ENCODE results near the gene KCNAB1.
A peak's percentile ranks its signal among the peaks of the same experiment; 100 is the strongest.

The KCNAB1 gene

DNA sequence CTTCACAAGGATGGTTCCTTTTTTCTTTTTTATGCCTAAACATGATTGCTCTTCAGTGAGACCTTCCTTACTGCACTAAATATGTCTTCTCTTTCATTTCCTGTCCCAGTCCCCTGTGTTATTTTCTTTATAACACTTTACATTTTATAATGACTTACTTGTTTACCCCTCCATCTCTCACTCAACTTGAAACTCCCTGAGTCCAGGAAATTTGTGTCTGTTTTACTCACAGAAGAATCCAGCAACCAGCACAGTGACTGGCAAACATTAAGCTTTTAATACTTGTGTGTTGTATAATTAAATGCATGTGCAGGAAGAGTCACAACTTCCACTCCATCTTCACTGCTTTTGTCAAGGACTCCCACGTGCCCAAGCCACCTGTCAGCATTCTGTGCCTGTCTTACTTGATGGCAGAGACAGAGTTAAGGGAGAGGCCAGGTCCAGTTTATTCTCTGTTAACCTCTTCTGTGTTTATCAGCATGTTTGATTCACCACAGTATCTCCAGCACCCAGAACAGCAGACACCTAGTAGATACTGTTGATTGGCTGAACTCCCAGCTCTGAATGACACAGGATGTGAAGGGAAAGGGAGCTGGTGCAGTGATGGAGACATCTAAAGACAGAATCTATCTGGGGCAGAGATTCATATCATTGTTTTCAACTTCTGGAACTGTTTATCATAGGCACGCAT is 391.8 kb downstream of the KCNAB1 start:
- no peaks in the 10 kb centered on the region for H3K79me2 ChIP-seq (ENCODE audit: insufficient read depth, low read length)
- no peaks in the 10 kb centered on the region for H3K9me3 ChIP-seq (ENCODE audit: insufficient read depth, low read depth, low read length)
- H3K36me3 ChIP-seq (ENCODE audit: insufficient read depth, low read length), result no peaks in the 10 kb centered on the region
- TF ChIP-seq, protein P1, sequence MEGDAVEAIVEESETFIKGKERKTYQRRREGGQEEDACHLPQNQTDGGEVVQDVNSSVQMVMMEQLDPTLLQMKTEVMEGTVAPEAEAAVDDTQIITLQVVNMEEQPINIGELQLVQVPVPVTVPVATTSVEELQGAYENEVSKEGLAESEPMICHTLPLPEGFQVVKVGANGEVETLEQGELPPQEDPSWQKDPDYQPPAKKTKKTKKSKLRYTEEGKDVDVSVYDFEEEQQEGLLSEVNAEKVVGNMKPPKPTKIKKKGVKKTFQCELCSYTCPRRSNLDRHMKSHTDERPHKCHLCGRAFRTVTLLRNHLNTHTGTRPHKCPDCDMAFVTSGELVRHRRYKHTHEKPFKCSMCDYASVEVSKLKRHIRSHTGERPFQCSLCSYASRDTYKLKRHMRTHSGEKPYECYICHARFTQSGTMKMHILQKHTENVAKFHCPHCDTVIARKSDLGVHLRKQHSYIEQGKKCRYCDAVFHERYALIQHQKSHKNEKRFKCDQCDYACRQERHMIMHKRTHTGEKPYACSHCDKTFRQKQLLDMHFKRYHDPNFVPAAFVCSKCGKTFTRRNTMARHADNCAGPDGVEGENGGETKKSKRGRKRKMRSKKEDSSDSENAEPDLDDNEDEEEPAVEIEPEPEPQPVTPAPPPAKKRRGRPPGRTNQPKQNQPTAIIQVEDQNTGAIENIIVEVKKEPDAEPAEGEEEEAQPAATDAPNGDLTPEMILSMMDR (conservative IDR thresholded peaks at IDR 0.05; ENCODE audit: low read length), result no peak
- TF ChIP-seq EZH2phosphoT487 (IDR thresholded peaks at IDR 0.05; ENCODE audit: borderline replicate concordance), result no peak
- no peak overlapping the region for H3K4me2 ChIP-seq (ENCODE audit: low read depth, low read length, poor library complexity, severe bottlenecking)
- H2AFZ ChIP-seq (ENCODE audit: low read length), result peak overlapping the region; percentile 9; the same call in 1 of the 2 replicates
- H3K9me2 ChIP-seq (replicated peaks; ENCODE audit: low read depth, low read length), result no peaks in the 10 kb centered on the region
- H3K27me3 ChIP-seq (ENCODE audit: insufficient read depth, low read length, poor library complexity, severe bottlenecking), result no peaks in the 10 kb centered on the region
- no peaks in the 10 kb centered on the region for H3K4me1 ChIP-seq (ENCODE audit: insufficient read depth, low read length, poor library complexity, severe bottlenecking)
- no peak overlapping the region for H3K4me3 ChIP-seq (ENCODE audit: low read length, poor library complexity, severe bottlenecking)
- no peak overlapping the region for H3K9ac ChIP-seq (ENCODE audit: low read depth, low read length, poor library complexity, severe bottlenecking)
- no peaks in the 10 kb centered on the region for H3F3A ChIP-seq (ENCODE audit: low read depth)
- no peaks in the 10 kb centered on the region for H4K20me1 ChIP-seq (ENCODE audit: insufficient read depth, low read length, poor library complexity, severe bottlenecking)

DNA sequence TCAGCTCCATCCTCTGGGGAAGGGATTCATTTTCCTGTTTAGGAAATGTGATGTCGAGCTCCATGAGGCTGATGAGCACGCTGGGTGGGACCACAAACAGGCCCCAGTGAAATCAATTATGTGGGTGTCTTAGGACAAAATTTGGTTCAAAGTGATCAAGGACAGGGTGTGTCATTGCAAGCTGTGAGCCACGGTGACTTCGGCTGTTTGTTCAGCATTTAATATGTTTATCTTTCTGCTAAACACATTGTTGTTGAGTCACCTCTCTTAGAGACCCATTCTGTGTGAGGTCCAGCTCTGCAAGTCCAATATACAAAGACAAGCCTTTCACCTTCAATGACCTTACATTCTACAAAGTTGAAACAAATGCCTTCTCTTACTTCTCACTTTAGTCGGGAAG is 393.2 kb downstream of the KCNAB1 start:
- no peak overlapping the region for H3K4me2 ChIP-seq (ENCODE audit: low read depth, low read length, poor library complexity, severe bottlenecking)
- no peaks in the 10 kb centered on the region for H3K9me3 ChIP-seq (ENCODE audit: insufficient read depth, low read depth, low read length)
- H3K9ac ChIP-seq (ENCODE audit: low read depth, low read length, poor library complexity, severe bottlenecking), result no peak overlapping the region
- peaks cover 10% of the 10 kb centered on the region for H3K27me3 ChIP-seq (ENCODE audit: insufficient read depth, low read length, poor library complexity, severe bottlenecking)
- no peaks in the 10 kb centered on the region for H3K36me3 ChIP-seq (ENCODE audit: insufficient read depth, low read length)
- no peak overlapping the region for H2AFZ ChIP-seq (ENCODE audit: low read length)
- H3F3A ChIP-seq (ENCODE audit: low read depth), result no peaks in the 10 kb centered on the region
- no peak overlapping the region for H3K4me3 ChIP-seq (ENCODE audit: low read length, poor library complexity, severe bottlenecking)
- H3K9me2 ChIP-seq (replicated peaks; ENCODE audit: low read depth, low read length), result no peaks in the 10 kb centered on the region
- no peak for TF ChIP-seq EZH2phosphoT487 (IDR thresholded peaks at IDR 0.05; ENCODE audit: borderline replicate concordance)
- TF ChIP-seq, protein P1 (conservative IDR thresholded peaks at IDR 0.05; ENCODE audit: low read length), result no peak
- no peaks in the 10 kb centered on the region for H3K79me2 ChIP-seq (ENCODE audit: insufficient read depth, low read length)
- no peaks in the 10 kb centered on the region for H3K4me1 ChIP-seq (ENCODE audit: insufficient read depth, low read length, poor library complexity, severe bottlenecking)
- H4K20me1 ChIP-seq (ENCODE audit: insufficient read depth, low read length, poor library complexity, severe bottlenecking), result no peaks in the 10 kb centered on the region

DNA sequence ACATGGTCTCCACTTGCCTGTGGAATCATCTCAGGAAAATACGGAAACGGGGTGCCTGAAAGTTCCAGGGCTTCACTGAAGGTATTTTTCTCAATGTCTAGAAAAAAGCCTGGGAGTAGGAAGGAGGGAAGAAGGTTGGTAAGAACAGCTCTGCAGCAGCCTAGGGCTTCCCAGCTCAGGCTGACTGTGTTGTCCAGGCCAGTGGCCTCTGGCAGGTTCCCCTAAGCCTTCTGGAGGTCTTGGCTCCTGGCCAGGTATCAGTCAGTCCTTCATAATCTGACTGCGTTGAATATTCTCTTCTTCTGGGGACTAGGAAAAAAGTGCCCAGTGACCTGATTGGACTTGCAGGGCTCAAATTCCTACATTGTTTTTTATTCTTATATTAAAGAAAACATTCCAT is 395.9 kb downstream of the KCNAB1 start:
- H4K20me1 ChIP-seq (ENCODE audit: insufficient read depth, low read length, poor library complexity, severe bottlenecking), result no peaks in the 10 kb centered on the region
- no peaks in the 10 kb centered on the region for H3K79me2 ChIP-seq (ENCODE audit: insufficient read depth, low read length)
- no peak overlapping the region for H2AFZ ChIP-seq (ENCODE audit: low read length)
- TF ChIP-seq, protein P1 (conservative IDR thresholded peaks at IDR 0.05; ENCODE audit: low read length), result no peak
- TF ChIP-seq EZH2phosphoT487 (IDR thresholded peaks at IDR 0.05; ENCODE audit: borderline replicate concordance), result no peak
- no peaks in the 10 kb centered on the region for H3F3A ChIP-seq (ENCODE audit: low read depth)
- peaks cover 36% of the 10 kb centered on the region for H3K27me3 ChIP-seq (ENCODE audit: insufficient read depth, low read length, poor library complexity, severe bottlenecking)
- H3K36me3 ChIP-seq (ENCODE audit: insufficient read depth, low read length), result no peaks in the 10 kb centered on the region
- H3K4me2 ChIP-seq (ENCODE audit: low read depth, low read length, poor library complexity, severe bottlenecking), result no peak overlapping the region
- no peak overlapping the region for H3K9ac ChIP-seq (ENCODE audit: low read depth, low read length, poor library complexity, severe bottlenecking)
- no peak overlapping the region for H3K4me3 ChIP-seq (ENCODE audit: low read length, poor library complexity, severe bottlenecking)
- H3K4me1 ChIP-seq (ENCODE audit: insufficient read depth, low read length, poor library complexity, severe bottlenecking), result no peaks in the 10 kb centered on the region
- no peaks in the 10 kb centered on the region for H3K9me3 ChIP-seq (ENCODE audit: insufficient read depth, low read depth, low read length)
- H3K9me2 ChIP-seq (replicated peaks; ENCODE audit: low read depth, low read length), result no peaks in the 10 kb centered on the region

Measured in Loucy (cell line).